GM19452 (cell line): ENCODE data around the gene FAM118A.
"Not testable (repeated sequence)": the region's sequence is repeated elsewhere in the genome, so short reads cannot be mapped to it uniquely, and the experiment has no call there.

Experiments
- ATAC-seq: cut with Tn5 transposase; IDR thresholded peaks from one replicate; pipeline ENCODE4 v1.9.1; 2021; ENCODE audit not compliant: unreplicated experiment

Gene FAM118A

GRCh38 chr22:45281010-45281409, 28.7 kb upstream of the FAM118A start:
- no peak for ATAC-seq

- no peak for ATAC-seq
Measured at GRCh38 chr22:45284705-45285262, 24.9 kb upstream of the FAM118A start, which contains the start of gene UPK3A. UPK3A (plus strand) TSS chr22:45284949; CDS start chr22:45285014, 65 bp downstream.

GRCh38 chr22:45285263-45286058, 24.3 kb upstream of the FAM118A start:
- no peak for ATAC-seq

GRCh38 chr22:45286854-45287551, 22.7 kb upstream of the FAM118A start:
- ATAC-seq = no peak

- no peak for ATAC-seq
Measured at GRCh38 chr22:45290410-45290936, 19.3 kb upstream of the FAM118A start.

GRCh38 chr22:45291061-45291930, 18.4 kb upstream of the FAM118A start:
- no peak for ATAC-seq

GRCh38 chr22:45291931-45292290, 17.8 kb upstream of the FAM118A start:
- ATAC-seq = no peak

- no peak for ATAC-seq
Measured at GRCh38 chr22:45292731-45293442, 16.8 kb upstream of the FAM118A start.

GRCh38 chr22:45294030-45294429, 15.7 kb upstream of the FAM118A start:
- no peak for ATAC-seq

- ATAC-seq = not testable (repeated sequence)
Measured at GRCh38 chr22:45295004-45295403, 14.7 kb upstream of the FAM118A start.

- no peak for ATAC-seq
Measured at GRCh38 chr22:45295492-45295891, 14.2 kb upstream of the FAM118A start.

- no peak for ATAC-seq
Measured at GRCh38 chr22:45296628-45297297, 13.0 kb upstream of the FAM118A start.

GRCh38 chr22:45298934-45299505, 10.7 kb upstream of the FAM118A start:
- no peak for ATAC-seq

GRCh38 chr22:45302751-45303150, 7.0 kb upstream of the FAM118A start:
- no peak for ATAC-seq

GRCh38 chr22:45303181-45303580, 6.6 kb upstream of the FAM118A start:
- no peak for ATAC-seq

GRCh38 chr22:45304971-45305370, 4.8 kb upstream of the FAM118A start:
- no peak for ATAC-seq

GRCh38 chr22:45305456-45306075, 4.2 kb upstream of the FAM118A start:
- no peak for ATAC-seq

GRCh38 chr22:45306139-45306538, 3.6 kb upstream of the FAM118A start:
- no peak for ATAC-seq
